ENCODE data around the gene ZNF281. TPM values are rescaled to one million over a fixed set of nuclear protein-coding genes. Genes with fewer than 3 reads are reported as not detected.

Gene ZNF281
- total and polyA plus RNA-seq, 2 experiments from 2014 or later: 40.3 to 45.2 TPM

DNA sequence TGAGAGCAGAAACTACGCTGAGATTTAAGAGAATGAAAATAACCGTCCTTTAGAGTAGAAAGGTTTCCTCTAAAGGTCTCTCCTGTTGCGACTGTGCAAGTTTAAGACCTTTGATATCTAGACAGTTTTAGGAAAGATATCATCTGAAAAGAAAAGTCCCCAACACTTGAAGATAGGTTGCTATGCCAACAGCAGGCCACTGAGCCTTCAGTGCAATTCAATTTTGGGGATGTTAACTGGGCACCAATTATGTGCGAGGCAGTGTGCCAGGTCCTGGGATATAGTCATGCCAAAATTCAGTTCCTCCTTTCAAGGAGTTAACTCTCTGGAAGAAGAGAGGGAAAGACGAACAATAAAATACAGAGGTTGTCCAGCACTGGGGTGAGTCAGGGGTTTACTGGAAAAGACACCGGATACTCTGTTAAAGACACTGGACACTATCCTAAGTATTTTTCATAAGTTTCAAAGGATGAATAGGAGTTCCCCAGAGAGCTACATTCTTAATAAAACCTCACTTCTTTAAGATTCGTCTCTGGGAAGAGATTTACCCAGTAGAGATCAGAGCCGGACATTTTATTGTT is 25.5 kb upstream of the ZNF281 start:
- in situ Hi-C loops (cut with MboI): no loop called here

DNA sequence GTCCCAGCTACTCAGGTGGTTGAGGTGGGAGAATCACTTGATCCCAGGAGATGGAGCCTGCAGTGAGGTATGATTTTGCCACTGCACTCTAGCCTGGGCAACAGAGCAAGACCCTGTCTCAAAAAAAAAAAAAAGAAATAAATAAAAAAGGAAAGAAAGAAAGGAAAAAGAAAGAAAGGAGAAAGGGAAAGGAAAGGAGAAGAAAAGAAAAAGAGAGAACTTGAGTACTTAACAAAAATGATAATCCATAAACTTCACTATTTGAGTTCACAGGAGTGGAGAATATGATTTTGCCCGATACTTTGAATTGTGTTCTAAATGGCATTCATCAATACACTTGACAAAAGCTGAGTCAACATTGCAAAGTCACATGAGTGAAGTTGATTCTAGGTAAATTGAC is 23.8 kb upstream of the ZNF281 start:
- Histone ChIP-seq H3K9ac (no peak overlapping the region), H3K36me3 (ENCODE audit: low read depth) (no peaks in the 10 kb centered on the region), H3K4me3 (no peak overlapping the region), H3K27ac (no peak overlapping the region), H3F3A (ENCODE audit: insufficient read depth) (peaks cover 20% of the 10 kb centered on the region), H3K4me1 (ENCODE audit: insufficient read depth) (peaks cover 27% of the 10 kb centered on the region), H3K9me3 (ENCODE audit: low read depth) (no peaks in the 10 kb centered on the region), H4K20me1 (ENCODE audit: insufficient read depth) (no peaks in the 10 kb centered on the region), H3K4me2 (ENCODE audit: unreplicated experiment) (no peak overlapping the region), H3K9me2 (ENCODE audit: insufficient read depth) (no peaks in the 10 kb centered on the region), H2AFZ (no peak overlapping the region), H3K79me2 (ENCODE audit: insufficient read depth) (no peaks in the 10 kb centered on the region), H3K27me3 (replicated peaks; ENCODE audit: insufficient read depth) (no peaks in the 10 kb centered on the region)
- no peak for DNase-seq
- in situ Hi-C loops (cut with MboI): no loop called here
- 97 to 100% methylated on average over 1 of the region's 1 CpG for WGBS, 2 experiments (ENCODE audit: low coverage in 1 of 2, low lambda C conversion rate in 2 of 2, missing lambda C conversion rate in 2 of 2)
- TF ChIP-seq EZH2 (IDR thresholded peaks at IDR 0.05; ENCODE audit: insufficient read depth, poor library complexity, severe bottlenecking): no peak
- TF ChIP-seq EZH2phosphoT487 (IDR thresholded peaks at IDR 0.05; ENCODE audit: insufficient read depth, low read depth): no peak

More for the DNA sequence above, 25.5 kb upstream of the ZNF281 start:
- WGBS, 2 experiments (ENCODE audit: low coverage in 1 of 2, low lambda C conversion rate in 2 of 2, missing lambda C conversion rate in 2 of 2): 75 to 78% methylated on average over 8 of the region's 8 CpGs
- Histone ChIP-seq H3K36me3 (ENCODE audit: low read depth) (no peaks in the 10 kb centered on the region), H3K79me2 (ENCODE audit: insufficient read depth) (no peaks in the 10 kb centered on the region), H3K9me2 (ENCODE audit: insufficient read depth) (no peaks in the 10 kb centered on the region), H3K9ac (no peak overlapping the region), H3K4me2 (ENCODE audit: unreplicated experiment) (no peak overlapping the region), H3K4me3 (no peak overlapping the region), H3K27ac (no peak overlapping the region), H4K20me1 (ENCODE audit: insufficient read depth) (no peaks in the 10 kb centered on the region), H3F3A (ENCODE audit: insufficient read depth) (peaks cover 12% of the 10 kb centered on the region), H2AFZ (no peak overlapping the region), H3K27me3 (replicated peaks; ENCODE audit: insufficient read depth) (no peaks in the 10 kb centered on the region), H3K4me1 (ENCODE audit: insufficient read depth) (peaks cover 18% of the 10 kb centered on the region), H3K9me3 (ENCODE audit: low read depth) (no peaks in the 10 kb centered on the region)
- TF ChIP-seq EZH2phosphoT487 (IDR thresholded peaks at IDR 0.05; ENCODE audit: insufficient read depth, low read depth) (no peak), EZH2 (IDR thresholded peaks at IDR 0.05; ENCODE audit: insufficient read depth, poor library complexity, severe bottlenecking) (no peak)
- no peak for DNase-seq

DNA sequence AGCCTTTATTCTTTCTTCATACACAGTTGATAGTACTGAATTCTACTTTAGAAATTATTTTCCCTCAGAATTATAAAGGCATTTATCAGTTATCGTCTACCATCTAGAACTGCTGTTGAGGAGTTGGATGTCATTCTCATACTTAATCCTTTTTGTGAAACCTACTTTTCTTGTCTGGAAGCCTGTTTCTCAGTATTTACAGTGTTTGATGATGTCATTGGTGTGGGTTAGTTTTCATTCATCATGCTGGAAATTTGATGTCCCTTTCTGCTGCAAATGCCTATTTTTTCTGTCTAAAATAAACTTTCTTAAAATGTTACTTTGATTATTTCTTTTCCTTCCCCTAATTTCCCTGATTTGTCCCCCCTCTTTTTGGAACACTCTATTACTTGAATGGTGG is 22.8 kb upstream of the ZNF281 start:
- WGBS, 2 experiments (ENCODE audit: low coverage in 1 of 2, low lambda C conversion rate in 2 of 2, missing lambda C conversion rate in 2 of 2): 97 to 100% methylated on average over 1 of the region's 1 CpG
- H3F3A ChIP-seq (ENCODE audit: insufficient read depth): peaks cover 26% of the 10 kb centered on the region
- in situ Hi-C loops (cut with MboI): no loop called here
- no peak overlapping the region for H3K4me3 ChIP-seq
- no peaks in the 10 kb centered on the region for H3K36me3 ChIP-seq (ENCODE audit: low read depth)
- H3K27ac ChIP-seq: no peak overlapping the region
- H3K27me3 ChIP-seq (replicated peaks; ENCODE audit: insufficient read depth): no peaks in the 10 kb centered on the region
- H4K20me1 ChIP-seq (ENCODE audit: insufficient read depth): no peaks in the 10 kb centered on the region
- no peak overlapping the region for H3K4me2 ChIP-seq (ENCODE audit: unreplicated experiment)
- TF ChIP-seq EZH2phosphoT487 (IDR thresholded peaks at IDR 0.05; ENCODE audit: insufficient read depth, low read depth) (no peak), EZH2 (IDR thresholded peaks at IDR 0.05; ENCODE audit: insufficient read depth, poor library complexity, severe bottlenecking) (no peak)
- DNase-seq: no peak
- no peak overlapping the region for H3K9ac ChIP-seq
- H3K79me2 ChIP-seq (ENCODE audit: insufficient read depth): no peaks in the 10 kb centered on the region
- no peak overlapping the region for H2AFZ ChIP-seq
- H3K9me2 ChIP-seq (ENCODE audit: insufficient read depth): no peaks in the 10 kb centered on the region
- peaks cover 30% of the 10 kb centered on the region for H3K4me1 ChIP-seq (ENCODE audit: insufficient read depth)
- H3K9me3 ChIP-seq (ENCODE audit: low read depth): no peaks in the 10 kb centered on the region

DNA sequence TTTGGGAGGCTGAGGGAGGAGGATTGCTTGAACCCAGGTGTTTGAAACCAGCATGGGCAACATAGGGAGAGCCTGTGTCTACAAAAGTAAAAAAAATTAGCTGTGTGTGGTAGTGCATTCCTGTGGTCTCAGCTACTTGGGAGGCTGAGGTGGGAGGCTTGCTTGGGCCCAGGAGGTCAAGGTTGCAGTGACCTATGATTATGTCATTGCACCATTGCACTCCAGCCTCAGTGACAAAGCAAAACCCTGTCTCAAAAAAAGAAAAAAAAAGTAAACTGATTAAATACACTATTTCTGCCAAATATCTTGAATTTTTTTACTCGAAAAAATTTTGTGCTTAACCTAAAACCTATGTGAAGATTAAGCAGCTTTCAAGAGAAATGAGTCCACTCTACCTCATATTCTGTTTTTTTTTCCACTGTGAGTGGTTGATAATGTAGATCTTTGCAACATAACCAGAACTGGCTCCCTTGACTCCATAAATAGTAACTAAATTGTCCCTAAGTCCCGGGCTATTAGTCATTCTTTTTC is 19.4 kb upstream of the ZNF281 start:
- Histone ChIP-seq H3K27ac (peak overlapping the region; percentile 83), H3K9ac (peak overlapping the region; percentile 33; the same call in 1 of the 2 replicates)

More for the DNA sequence above, 19.4 kb upstream of the ZNF281 start:
- Histone ChIP-seq H4K20me1 (ENCODE audit: insufficient read depth) (no peaks in the 10 kb centered on the region), H3K4me2 (ENCODE audit: unreplicated experiment) (peak overlapping the region; percentile 46), H3K79me2 (ENCODE audit: insufficient read depth) (no peaks in the 10 kb centered on the region), H3K4me3 (no peak overlapping the region), H3K9me2 (ENCODE audit: insufficient read depth) (no peaks in the 10 kb centered on the region), H3F3A (ENCODE audit: insufficient read depth) (peaks cover 26% of the 10 kb centered on the region), H3K4me1 (ENCODE audit: insufficient read depth) (peaks cover 29% of the 10 kb centered on the region), H3K9me3 (ENCODE audit: low read depth) (no peaks in the 10 kb centered on the region), H3K27me3 (replicated peaks; ENCODE audit: insufficient read depth) (no peaks in the 10 kb centered on the region), H2AFZ (0 out of 2 replicates have a peak overlapping the region, but pooled peaks have one; percentile 4), H3K36me3 (ENCODE audit: low read depth) (no peaks in the 10 kb centered on the region)
- TF ChIP-seq EZH2phosphoT487 (IDR thresholded peaks at IDR 0.05; ENCODE audit: insufficient read depth, low read depth) (no peak), EZH2 (IDR thresholded peaks at IDR 0.05; ENCODE audit: insufficient read depth, poor library complexity, severe bottlenecking) (no peak)
- in situ Hi-C loops (cut with MboI): no loop called here
- WGBS, 2 experiments (ENCODE audit: low coverage in 1 of 2, low lambda C conversion rate in 2 of 2, missing lambda C conversion rate in 2 of 2): 5 to 8% methylated on average over 2 of the region's 2 CpGs
- peak; percentile 79 for DNase-seq
